EL (cell line): Measurements from ENCODE around the gene HK1.
A peak's percentile ranks its signal among the peaks of the same experiment; 100 is the strongest.

Experiments
- DNase-seq: peaks from one replicate; pipeline ENCODE4 v3.0.0-alpha.2; 2016

HK1 gene

GRCh38 chr10:69407621-69408301 is 129.5 kb downstream of the HK1 start:
- DNase-seq, result peak; percentile 32

- DNase-seq, result peak; percentile 93
These were observed 130.3 kb downstream of the HK1 start for GRCh38 chr10:69408318-69409175.

DNA sequence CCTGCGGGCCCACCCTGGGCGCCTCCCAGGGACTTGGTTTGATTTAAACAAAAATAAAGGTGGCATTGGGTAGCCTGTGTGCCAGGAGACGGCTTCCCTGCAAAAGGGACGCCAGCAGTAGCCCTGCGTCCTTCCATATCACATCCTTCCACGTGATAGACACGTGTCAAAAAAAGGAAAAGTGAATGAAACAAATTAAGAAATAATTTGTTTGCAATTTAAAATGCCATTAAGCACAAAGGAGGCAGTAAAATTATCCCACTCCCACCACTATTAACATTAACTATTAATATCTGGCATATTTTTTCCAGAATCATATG is 130.8 kb downstream of the HK1 start:
- DNase-seq, result no peak

DNA sequence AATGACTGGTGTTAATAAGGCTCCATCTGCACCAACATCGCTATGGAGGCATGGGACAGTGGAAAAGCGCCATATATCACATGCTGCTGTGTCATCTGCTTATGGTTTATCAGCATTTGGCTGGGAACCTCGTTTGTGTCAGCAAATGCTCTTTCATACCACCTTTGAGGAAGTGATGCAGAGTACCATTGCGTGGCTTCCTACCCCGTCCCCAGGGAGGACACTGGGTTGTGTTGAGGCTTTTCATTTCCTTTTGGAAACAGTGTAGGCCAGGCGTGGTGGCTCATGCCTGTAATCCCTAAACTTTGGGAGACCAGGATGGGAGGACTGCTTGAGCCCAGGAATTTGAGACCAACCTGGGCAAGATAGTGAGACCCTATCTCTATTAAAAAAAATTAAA is 131.7 kb downstream of the HK1 start:
- DNase-seq, result no peak

DNA sequence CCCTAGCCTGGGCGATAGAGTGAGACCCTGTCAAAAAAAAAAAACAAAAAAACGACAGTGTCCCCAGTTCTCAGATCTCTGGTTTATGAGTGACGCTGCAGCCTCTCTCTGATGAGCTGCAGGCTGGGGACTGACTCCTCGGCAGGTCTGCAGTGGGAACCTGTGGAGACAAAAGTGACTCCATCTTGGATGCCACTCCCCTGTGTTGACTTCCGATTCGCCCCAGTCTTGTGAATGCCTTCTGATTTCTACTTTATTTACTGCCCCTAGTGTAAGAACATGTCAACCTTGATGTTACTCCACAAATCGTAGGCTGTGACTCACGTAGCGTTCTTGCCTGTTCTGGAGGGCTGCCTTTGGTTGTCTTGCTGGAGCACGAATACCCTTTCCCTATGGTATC is 132.2 kb downstream of the HK1 start:
- DNase-seq, result no peak

DNA sequence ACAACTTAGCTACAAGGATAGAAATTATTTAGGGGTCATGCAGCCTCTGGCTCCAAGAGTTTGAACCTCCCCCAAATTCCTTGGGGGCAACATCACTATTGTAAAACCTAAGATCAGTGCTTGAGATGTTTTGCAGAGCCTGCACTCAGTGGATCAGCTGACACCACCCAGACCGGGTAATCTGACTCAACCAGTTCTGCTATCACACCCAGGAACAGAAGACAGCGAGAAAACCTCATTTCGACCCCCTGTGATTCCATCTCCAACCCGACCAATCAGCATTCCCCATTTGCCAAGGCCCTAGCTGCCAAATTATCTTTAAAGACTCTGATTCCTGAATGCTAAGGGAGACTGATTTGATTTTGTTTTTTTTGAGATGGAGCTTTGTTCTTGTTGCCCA is 133.2 kb downstream of the HK1 start:
- DNase-seq, result peak; percentile 24

GRCh38 chr10:69412232-69412790 is 134.0 kb downstream of the HK1 start:
- DNase-seq, result no peak

- DNase-seq, result peak; percentile 73
These were observed 135.0 kb downstream of the HK1 start for GRCh38 chr10:69413221-69413865.

DNA sequence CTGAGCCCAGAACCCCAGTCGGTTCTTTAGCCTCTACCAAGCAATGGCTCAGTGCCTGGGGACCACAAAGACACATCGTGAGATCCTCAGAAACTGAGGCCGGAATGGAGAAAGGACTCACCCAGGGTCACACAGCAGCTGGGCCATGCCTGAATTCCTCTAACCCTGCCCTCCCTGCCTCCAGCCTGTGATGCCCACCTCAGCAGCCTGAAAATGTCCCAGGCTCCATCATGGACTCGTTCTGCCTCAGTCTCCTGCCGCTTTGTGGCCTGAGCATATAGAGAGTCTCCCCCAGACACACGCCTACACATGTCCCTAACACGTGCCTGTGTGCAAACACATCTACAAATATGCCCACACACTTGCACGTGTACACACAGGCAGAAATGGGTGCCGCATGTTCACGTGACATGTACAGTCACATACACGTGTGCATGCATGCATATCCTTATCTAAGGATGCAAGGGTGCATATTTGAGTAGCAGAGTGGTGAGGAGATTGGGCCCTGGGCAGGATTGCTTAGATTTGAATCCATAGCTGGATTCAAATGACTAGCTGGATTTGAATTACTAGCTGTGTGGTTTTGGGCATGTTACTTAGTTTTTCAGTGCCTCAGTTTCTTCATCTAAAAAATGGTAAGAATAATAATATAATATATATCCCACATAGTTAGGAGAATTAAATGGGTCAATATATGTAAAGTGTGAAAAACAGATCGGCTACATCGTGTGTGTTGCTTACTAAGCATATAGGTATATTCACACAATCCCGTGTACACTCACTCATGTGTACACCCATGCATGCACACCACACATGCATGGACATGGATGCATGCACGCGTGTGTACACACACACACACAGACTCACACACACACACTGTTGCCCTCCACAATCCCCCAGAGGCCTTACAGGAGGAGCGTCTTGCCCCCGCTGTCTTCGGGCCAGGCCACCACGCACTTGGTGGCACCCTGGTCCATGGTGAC is 136.0 kb downstream of the HK1 start:
- no peak for DNase-seq

DNA sequence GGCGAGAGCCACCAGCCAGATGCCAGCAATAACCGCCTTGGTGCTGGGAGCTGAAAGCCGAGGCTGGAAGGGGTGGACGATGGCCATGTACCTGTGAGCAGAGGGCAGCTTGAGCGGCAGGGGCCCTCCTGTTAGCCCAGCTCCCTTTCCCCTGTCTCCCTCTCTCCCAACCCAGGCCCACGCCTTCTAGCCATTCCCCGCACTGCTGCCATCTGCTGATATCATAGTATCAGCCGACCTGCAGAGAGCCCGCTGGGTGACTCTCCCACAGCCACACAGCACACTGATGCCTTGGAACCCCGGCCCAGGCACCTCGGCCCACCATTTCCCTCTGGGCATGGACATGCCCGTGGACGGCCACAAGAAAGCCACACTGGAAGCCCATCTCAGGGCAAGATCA is 136.8 kb downstream of the HK1 start:
- no peak for DNase-seq

GRCh38 chr10:69415951-69416350 is 137.7 kb downstream of the HK1 start:
- no peak for DNase-seq

DNA sequence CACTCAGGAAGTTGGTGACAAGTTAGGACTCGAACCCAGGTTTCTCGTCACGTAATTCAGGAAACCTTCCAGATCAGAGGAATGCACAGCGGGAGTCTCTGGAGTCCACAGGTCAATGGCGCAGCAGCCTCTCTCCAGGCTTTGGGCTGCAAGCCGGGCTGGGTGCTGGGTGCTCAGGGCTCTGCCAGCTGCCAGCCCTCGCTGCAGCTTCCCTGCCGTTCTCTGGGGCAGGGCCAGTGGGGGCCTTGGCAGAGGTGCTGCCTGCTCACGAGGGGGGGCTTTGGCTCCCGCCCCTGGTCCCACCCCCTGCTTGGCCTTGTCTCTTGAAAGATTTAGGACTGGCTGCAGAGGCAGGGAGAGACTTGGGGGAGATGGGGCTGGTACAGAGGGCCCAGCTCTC is 138.4 kb downstream of the HK1 start, which contains the start of gene TACR2:
TACR2 (minus strand) TSS at position 224 of the 400 bp plus-strand sequence. CDS start 595 bp downstream, outside the sequence.
- DNase-seq, result no peak

GRCh38 chr10:69417542-69417941 is 139.2 kb downstream of the HK1 start:
- DNase-seq, result no peak

- DNase-seq, result no peak
These were observed 139.9 kb downstream of the HK1 start for GRCh38 chr10:69418052-69418752.

DNA sequence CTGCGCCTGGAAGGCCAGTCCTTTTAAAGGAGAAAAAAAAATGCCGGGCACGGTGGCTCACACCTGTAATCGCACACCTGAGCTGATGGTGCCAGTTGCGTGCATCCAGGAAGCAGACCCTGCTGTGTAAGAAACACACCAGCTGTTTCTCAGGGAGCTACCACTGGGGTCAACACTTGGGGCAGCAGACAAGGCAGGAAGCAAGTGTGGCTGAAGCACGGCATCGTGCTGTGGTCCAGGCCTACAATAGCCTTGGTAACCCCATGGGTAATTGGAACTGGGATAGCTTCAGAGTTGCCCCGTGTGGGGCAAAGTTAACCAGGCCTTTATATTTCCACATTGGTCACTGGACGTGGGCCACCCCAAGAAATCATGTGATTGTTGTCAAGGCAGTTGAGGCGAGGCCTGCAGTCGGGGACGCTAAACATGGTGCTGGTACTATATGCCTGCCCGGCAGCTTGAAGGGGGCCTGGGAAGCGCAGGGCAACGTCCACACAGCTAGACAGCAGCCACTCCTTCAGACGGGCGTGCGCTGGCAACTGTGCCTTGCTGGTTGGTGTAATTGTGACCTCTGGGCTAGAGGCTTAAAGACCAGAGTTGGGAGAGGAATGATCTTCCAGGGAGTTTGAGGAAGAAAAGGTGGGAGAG is 140.9 kb downstream of the HK1 start:
- no peak for DNase-seq

DNA sequence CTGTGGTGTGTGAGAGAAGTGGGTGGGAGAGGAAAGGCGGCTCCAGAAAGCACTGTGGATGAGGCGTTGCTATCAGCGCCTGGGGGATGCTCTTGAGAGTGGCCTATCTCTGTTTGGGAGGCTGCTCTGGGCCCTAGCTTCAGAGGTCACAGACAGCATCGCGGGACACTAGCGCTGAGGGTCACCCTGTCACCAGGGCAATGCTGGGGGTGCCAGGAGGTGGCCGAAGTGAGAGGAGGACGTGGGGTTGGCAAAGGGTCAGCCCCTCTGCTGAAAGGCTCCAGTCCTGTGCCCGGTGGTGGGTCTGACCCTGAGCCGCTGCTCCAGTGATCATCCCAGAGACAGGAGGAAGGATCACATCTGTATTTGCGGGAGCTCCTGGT is 141.4 kb downstream of the HK1 start:
- DNase-seq, result no peak

GRCh38 chr10:69421611-69422308 is 143.5 kb downstream of the HK1 start:
- no peak for DNase-seq

- no peak for DNase-seq
These were observed 144.4 kb downstream of the HK1 start for GRCh38 chr10:69422676-69423075.

DNA sequence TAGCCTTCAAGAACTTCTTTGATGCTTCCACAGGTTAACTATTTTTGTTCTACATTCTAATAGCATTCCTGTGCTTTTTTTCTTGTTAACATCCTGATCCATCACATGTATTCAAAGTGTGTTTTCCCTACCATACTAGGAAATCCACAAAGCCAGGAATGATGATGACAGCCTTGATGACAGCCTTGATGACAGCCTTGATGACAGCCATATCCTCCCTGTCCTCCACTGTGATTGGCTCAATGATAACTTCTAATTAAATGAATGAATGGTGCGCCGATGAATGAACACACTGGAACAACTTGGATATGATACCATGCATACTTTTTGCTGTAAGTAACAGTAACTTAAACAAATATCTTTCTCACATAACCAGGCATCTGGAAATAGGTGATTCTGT is 146.7 kb downstream of the HK1 start:
- no peak for DNase-seq

- DNase-seq, result no peak
These were observed 147.4 kb downstream of the HK1 start for GRCh38 chr10:69425511-69426298.
